Stimulated activated CD8-positive, alpha-beta memory T cell treated with anti-CD3 and anti-CD28 coated beads, Interleukin-12 subunit alpha, Interleukin-12 subunit beta, amount 100 ng/mL, for 1 hour (primary cell): ENCODE data around the gene MBOAT7.
A peak's percentile ranks its signal among the peaks of the same experiment; 100 is the strongest.
"Not testable (repeated sequence)": the region's sequence is repeated elsewhere in the genome, so short reads cannot be mapped to it uniquely, and the experiment has no call there.

Experiments
- DNase-seq: peaks from one replicate; pipeline ENCODE4 v3.0.0-alpha.2; 2020; ENCODE audit warnings: low read depth

The MBOAT7 gene

GRCh38 chr19:54189145-54189734 is at the start of gene MBOAT7:
MBOAT7 (minus strand) TSS chr19:54189580; CDS start chr19:54188508, 1,072 bp downstream.
- peak; percentile 29 for DNase-seq

- no peak for DNase-seq
Observed at GRCh38 chr19:54233941-54234340, 44.6 kb upstream of the MBOAT7 start.

- peak; percentile 85 for DNase-seq
Observed at GRCh38 chr19:54231077-54231931, 41.9 kb upstream of the MBOAT7 start.

GRCh38 chr19:54230031-54230430 is 40.7 kb upstream of the MBOAT7 start:
- no peak for DNase-seq

GRCh38 chr19:54229146-54229545 is 39.8 kb upstream of the MBOAT7 start:
- no peak for DNase-seq

GRCh38 chr19:54224619-54225018 is 35.2 kb upstream of the MBOAT7 start:
- not testable (repeated sequence) for DNase-seq

- DNase-seq = not testable (repeated sequence)
Observed at GRCh38 chr19:54223937-54224281, 34.5 kb upstream of the MBOAT7 start.

- not testable (repeated sequence) for DNase-seq
Observed at GRCh38 chr19:54223277-54223936, 34.0 kb upstream of the MBOAT7 start.

GRCh38 chr19:54222474-54223276 is 33.3 kb upstream of the MBOAT7 start, which contains the start of gene LILRB3:
LILRB3 (minus strand) TSS chr19:54223007; CDS start chr19:54222976, 31 bp downstream.
- DNase-seq = not testable (repeated sequence)

- not testable (repeated sequence) for DNase-seq
Observed at GRCh38 chr19:54221947-54222346, 32.6 kb upstream of the MBOAT7 start.

- DNase-seq = not testable (repeated sequence)
Observed at GRCh38 chr19:54219702-54220101, 30.3 kb upstream of the MBOAT7 start.

GRCh38 chr19:54218960-54219661 is 29.7 kb upstream of the MBOAT7 start:
- DNase-seq = no peak

GRCh38 chr19:54218259-54218658 is 28.9 kb upstream of the MBOAT7 start:
- DNase-seq = no peak

- not testable (repeated sequence) for DNase-seq
Observed at GRCh38 chr19:54217517-54218247, 28.3 kb upstream of the MBOAT7 start.

GRCh38 chr19:54216869-54217268 is 27.5 kb upstream of the MBOAT7 start:
- no peak for DNase-seq

- DNase-seq = not testable (repeated sequence)
Observed at GRCh38 chr19:54214734-54215133, 25.4 kb upstream of the MBOAT7 start.

- DNase-seq = not testable (repeated sequence)
Observed at GRCh38 chr19:54214217-54214616, 24.8 kb upstream of the MBOAT7 start.

- DNase-seq = no peak
Observed at GRCh38 chr19:54211235-54211634, 21.9 kb upstream of the MBOAT7 start.

GRCh38 chr19:54209811-54210494 is 20.6 kb upstream of the MBOAT7 start:
- DNase-seq = no peak
